OCI-LY1 (cell line): ENCODE data around the gene CFAP99.

Source experiments
- H2AFZ ChIP-seq: fragments of 200-600 bp; sonication (generic), shearing (Covaris generic); 2 replicates; pipeline ENCODE4 v1.6.0; 2014; ENCODE audit warnings: antibody characterized with exemption, mild to moderate bottlenecking, low read length
- H3F3A ChIP-seq: fragments of 200-600 bp; sonication (generic), shearing (Covaris generic); 2 replicates; pipeline ENCODE4 v1.6.0; 2014; ENCODE audit warnings: mild to moderate bottlenecking, antibody characterized with exemption, low read length, moderate library complexity; ENCODE audit not compliant: insufficient read depth
- H3K27ac ChIP-seq: fragments of 200-600 bp; sonication (generic); 2 replicates; pipeline ENCODE4 v1.5.1; 2014; ENCODE audit warnings: low read length, mixed run types, mild to moderate bottlenecking, low read depth; ENCODE audit not compliant: poor library complexity, severe bottlenecking
- H3K27me3 ChIP-seq: fragments of 200-600 bp; sonication (generic); 2 replicates; pipeline ENCODE4 v1.6.0; 2014; ENCODE audit warnings: antibody characterized with exemption, mild to moderate bottlenecking, low read length, moderate library complexity; ENCODE audit not compliant: insufficient read depth
- H3K36me3 ChIP-seq: fragments of 200-600 bp; sonication (generic); 2 replicates; pipeline ENCODE4 v1.6.1; 2014; ENCODE audit warnings: mild to moderate bottlenecking, antibody characterized with exemption, low read length, moderate library complexity, mixed read lengths; ENCODE audit not compliant: insufficient read depth
- H3K4me1 ChIP-seq: fragments of 200-600 bp; sonication (generic); 2 replicates; pipeline ENCODE4 v1.5.1; 2014; ENCODE audit warnings: mild to moderate bottlenecking, low read length, moderate library complexity; ENCODE audit not compliant: insufficient read depth, severe bottlenecking
- H3K4me2 ChIP-seq: fragments of 200-600 bp; sonication (generic), shearing (Covaris generic); 2 replicates; pipeline ENCODE4 v1.6.1; 2014; ENCODE audit warnings: low read length
- H3K4me3 ChIP-seq: fragments of 200-600 bp; sonication (generic); 2 replicates; pipeline ENCODE4 v1.5.1; 2014; ENCODE audit warnings: low read length, low read depth, mild to moderate bottlenecking, mixed read lengths; ENCODE audit not compliant: poor library complexity, severe bottlenecking
- H3K79me2 ChIP-seq: fragments of 200-600 bp; shearing (Covaris generic); 2 replicates; pipeline ENCODE4 v1.6.1; 2016; ENCODE audit warnings: mixed run types, low read length, mixed read lengths; ENCODE audit not compliant: insufficient read depth
- H3K9ac ChIP-seq: fragments of 200-600 bp; sonication (generic), shearing (Covaris generic); 2 replicates; pipeline ENCODE4 v1.6.1; 2014; ENCODE audit warnings: mild to moderate bottlenecking, low read length, mixed read lengths
- H3K9me2 ChIP-seq: fragments of 200-600 bp; sonication (generic), shearing (Covaris generic); 2 replicates; pipeline ENCODE4 v1.6.1; 2014; ENCODE audit warnings: low read depth, mild to moderate bottlenecking, low read length, mixed read lengths
- H3K9me3 ChIP-seq: fragments of 200-600 bp; shearing (Covaris generic); 2 replicates; pipeline ENCODE4 v1.6.1; 2014; ENCODE audit warnings: low read length, mixed read lengths
- H4K20me1 ChIP-seq: fragments of 200-600 bp; sonication (generic), shearing (Covaris generic); 2 replicates; pipeline ENCODE4 v1.6.0; 2016; ENCODE audit warnings: mild to moderate bottlenecking, low read length; ENCODE audit not compliant: insufficient read depth
- EZH2 ChIP-seq: fragments of 200-600 bp; sonication (generic), shearing (Covaris generic); IDR thresholded peaks from 2 replicates; pipeline ENCODE4 v1.8.0; 2017; ENCODE audit warnings: borderline replicate concordance, mixed run types, mild to moderate bottlenecking, antibody characterized with exemption, low read length, moderate library complexity, mixed read lengths
- TF ChIP-seq, protein P1 (sequence below): fragments of 200-600 bp; sonication (generic), shearing (Covaris generic); IDR thresholded peaks from 2 replicates; pipeline ENCODE4 v1.5.1; 2017; ENCODE audit warnings: mild to moderate bottlenecking, antibody characterized with exemption, low read length, moderate library complexity, mixed read lengths

The CFAP99 gene

DNA sequence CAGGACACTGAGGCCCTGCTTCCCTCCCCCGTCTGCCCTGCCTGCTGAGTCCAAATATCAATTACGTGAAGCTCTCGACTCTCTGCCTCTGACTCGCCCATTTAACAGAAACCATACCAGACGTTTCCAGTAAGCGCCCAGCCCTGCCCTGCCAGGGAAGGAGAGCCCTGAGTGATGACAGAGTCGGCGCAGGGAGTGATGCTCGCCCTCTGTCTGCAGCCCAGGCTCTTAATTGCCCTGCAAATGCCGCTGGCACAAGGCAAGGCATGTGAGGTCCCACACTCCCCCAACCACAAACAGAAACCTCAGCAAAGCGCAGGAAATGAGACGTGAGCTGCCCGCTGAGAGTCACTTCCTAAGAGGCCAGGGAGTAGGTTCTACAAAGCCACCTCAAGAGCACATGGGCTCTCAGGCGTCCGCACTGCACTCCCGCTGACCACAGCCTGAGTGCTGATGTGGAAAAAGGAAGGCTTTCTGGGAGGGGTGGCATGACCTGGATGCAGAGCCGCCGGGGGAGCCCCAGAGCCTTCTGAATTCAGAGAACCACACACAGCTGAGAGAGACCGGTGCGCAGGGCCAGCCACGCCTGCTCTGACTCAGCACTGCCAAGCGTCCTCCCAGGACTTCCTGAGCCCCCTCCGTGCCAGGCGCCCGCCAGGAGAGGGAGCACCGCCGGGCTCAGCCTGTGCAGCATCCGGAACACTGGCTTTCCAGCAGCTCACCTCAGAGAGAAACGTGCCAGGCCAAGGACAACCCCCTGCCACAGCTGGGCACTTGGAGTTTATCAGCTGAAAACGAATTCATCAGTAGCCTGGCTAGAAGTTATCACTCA is 5.7 kb upstream of the CFAP99 start:
- no peaks in the 10 kb centered on the region for H3K36me3 ChIP-seq
- H3K4me3 ChIP-seq, result no peak overlapping the region
- 0 out of 2 replicates have a peak overlapping the region, but pooled peaks have one; percentile 29 for H3K4me2 ChIP-seq
- peaks cover 7% of the 10 kb centered on the region for H3K4me1 ChIP-seq
- H3K27me3 ChIP-seq, result no peaks in the 10 kb centered on the region
- no peak for TF ChIP-seq EZH2
- TF ChIP-seq, protein P1, sequence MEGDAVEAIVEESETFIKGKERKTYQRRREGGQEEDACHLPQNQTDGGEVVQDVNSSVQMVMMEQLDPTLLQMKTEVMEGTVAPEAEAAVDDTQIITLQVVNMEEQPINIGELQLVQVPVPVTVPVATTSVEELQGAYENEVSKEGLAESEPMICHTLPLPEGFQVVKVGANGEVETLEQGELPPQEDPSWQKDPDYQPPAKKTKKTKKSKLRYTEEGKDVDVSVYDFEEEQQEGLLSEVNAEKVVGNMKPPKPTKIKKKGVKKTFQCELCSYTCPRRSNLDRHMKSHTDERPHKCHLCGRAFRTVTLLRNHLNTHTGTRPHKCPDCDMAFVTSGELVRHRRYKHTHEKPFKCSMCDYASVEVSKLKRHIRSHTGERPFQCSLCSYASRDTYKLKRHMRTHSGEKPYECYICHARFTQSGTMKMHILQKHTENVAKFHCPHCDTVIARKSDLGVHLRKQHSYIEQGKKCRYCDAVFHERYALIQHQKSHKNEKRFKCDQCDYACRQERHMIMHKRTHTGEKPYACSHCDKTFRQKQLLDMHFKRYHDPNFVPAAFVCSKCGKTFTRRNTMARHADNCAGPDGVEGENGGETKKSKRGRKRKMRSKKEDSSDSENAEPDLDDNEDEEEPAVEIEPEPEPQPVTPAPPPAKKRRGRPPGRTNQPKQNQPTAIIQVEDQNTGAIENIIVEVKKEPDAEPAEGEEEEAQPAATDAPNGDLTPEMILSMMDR, result no peak
- no peaks in the 10 kb centered on the region for H3K9me2 ChIP-seq
- H3K79me2 ChIP-seq, result no peaks in the 10 kb centered on the region
- no peak overlapping the region for H3K9ac ChIP-seq
- no peaks in the 10 kb centered on the region for H3K9me3 ChIP-seq
- H3K27ac ChIP-seq, result no peak overlapping the region
- H2AFZ ChIP-seq, result no peak overlapping the region
- no peaks in the 10 kb centered on the region for H3F3A ChIP-seq
- H4K20me1 ChIP-seq, result no peaks in the 10 kb centered on the region

DNA sequence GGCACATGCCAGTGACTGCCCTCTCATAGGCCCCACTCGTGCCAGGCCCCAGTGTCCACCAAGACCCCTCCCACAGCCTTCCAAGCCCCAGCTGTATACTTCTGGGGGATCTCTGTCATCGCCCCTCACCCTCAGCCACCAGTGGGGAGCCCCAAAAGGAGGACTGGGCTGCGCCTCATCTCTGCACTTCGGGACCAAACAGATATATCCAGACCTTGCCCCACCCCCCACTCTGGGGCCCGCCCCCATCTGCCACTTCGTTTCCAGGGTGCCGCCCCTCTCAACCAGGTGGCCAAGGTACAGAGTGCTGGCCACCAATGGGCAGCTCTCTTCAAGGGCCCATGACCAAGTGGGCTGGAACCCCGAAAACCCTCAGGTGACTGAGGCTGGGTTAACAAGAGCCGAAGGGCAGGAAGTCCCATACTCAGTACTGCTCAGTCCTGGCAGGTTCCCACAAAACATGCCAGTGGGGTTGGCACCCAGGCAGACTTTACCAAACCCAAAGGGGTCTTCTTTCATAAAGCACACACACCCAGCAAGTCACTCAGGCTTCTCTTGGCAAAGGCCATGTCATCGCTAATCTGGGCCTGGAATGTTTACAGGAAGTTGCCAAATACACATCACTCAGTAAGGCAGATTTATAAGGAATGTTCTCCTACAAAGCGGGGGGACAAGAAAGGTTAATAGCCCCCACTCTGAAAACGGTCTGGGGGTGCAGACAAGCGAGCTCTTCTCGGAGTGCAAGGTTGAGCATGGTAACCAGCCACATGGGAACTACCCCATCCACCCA is 4.7 kb upstream of the CFAP99 start:
- Histone ChIP-seq H3F3A (no peaks in the 10 kb centered on the region), H3K9me3 (no peaks in the 10 kb centered on the region), H3K9me2 (no peaks in the 10 kb centered on the region), H4K20me1 (no peaks in the 10 kb centered on the region), H3K27me3 (no peaks in the 10 kb centered on the region), H3K27ac (no peak overlapping the region), H3K4me1 (peaks cover 9% of the 10 kb centered on the region), H3K4me2 (no peak overlapping the region), H3K4me3 (no peak overlapping the region), H3K36me3 (no peaks in the 10 kb centered on the region), H3K9ac (no peak overlapping the region), H2AFZ (no peak overlapping the region), H3K79me2 (no peaks in the 10 kb centered on the region)
- TF ChIP-seq, protein P1, result no peak
- TF ChIP-seq EZH2, result no peak

DNA sequence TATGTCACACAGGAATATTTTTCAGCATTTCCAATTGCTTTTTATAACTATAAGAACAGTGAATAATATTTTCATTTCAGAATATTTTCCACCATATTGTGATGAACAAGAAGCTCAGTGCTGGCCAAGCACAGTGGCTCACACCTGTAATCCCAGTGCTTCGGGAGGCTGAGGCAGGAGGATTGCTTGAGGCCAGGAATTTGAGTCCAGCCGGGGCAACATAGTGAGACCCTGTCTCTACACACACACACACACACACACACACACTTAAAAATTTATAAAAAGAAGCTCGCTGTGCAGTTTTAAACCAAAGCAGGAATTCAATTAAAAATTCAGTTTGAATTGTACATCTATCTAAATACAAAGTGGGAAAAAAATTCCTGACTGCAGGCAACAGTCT is 3.5 kb upstream of the CFAP99 start:
- TF ChIP-seq EZH2, result no peak
- TF ChIP-seq, protein P1, result no peak
- Histone ChIP-seq H3K4me2 (no peak overlapping the region), H3K9ac (no peak overlapping the region), H4K20me1 (no peaks in the 10 kb centered on the region), H3K9me2 (no peaks in the 10 kb centered on the region), H3K36me3 (no peaks in the 10 kb centered on the region), H3F3A (no peaks in the 10 kb centered on the region), H3K79me2 (no peaks in the 10 kb centered on the region), H3K27ac (no peak overlapping the region), H3K9me3 (no peaks in the 10 kb centered on the region), H2AFZ (no peak overlapping the region), H3K4me1 (peaks cover 14% of the 10 kb centered on the region), H3K27me3 (no peaks in the 10 kb centered on the region), H3K4me3 (no peak overlapping the region)
